KOPT-K1 (cell line): ENCODE results near the gene IFI27L1.

Experiments used
- H3K27ac ChIP-seq: fragments of 200-600 bp; sonication (generic); 2 replicates; pipeline ENCODE4 v1.5.1; 2016; ENCODE audit warnings: antibody characterized with exemption, mild to moderate bottlenecking, low read depth, low read length; ENCODE audit not compliant: poor library complexity, severe bottlenecking
- H3K36me3 ChIP-seq: fragments of 200-600 bp; sonication (generic); 2 replicates; pipeline ENCODE4 v1.5.1; 2017; ENCODE audit warnings: antibody characterized with exemption, mild to moderate bottlenecking, low read length, moderate library complexity; ENCODE audit not compliant: insufficient read depth
- H3K9me3 ChIP-seq: fragments of 200-600 bp; sonication (generic); 2 replicates; pipeline ENCODE4 v1.5.1; 2017; ENCODE audit warnings: antibody characterized with exemption, low read length, mild to moderate bottlenecking; ENCODE audit not compliant: insufficient read depth, poor library complexity, severe bottlenecking

Gene IFI27L1

DNA sequence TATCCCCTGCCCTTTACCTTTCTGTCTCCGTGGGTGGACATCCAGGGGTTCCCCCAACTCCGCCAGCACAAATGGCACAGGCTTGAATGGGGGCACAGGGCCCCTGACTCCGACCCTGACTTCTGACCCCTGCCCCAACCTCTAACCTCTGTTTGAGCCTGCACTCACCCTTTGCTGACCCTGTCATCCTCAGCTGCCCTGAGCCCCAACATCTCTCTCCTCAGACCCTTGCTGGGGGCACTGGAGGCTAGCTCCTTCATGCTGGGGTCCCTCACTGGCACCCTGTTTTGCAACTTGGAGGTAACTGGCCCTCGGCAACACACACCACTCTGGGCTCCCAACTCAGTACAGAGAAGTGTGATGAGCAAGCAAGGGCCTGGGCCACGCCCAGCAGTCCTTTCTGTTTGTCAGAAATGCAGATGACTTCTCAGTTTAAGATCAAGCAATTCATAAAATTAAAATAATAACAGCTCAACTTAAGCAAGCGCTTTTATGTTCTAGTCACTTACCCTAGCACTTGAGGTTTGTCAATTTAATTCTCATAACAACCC, 31.5 kb downstream of the IFI27L1 start:
- Histone ChIP-seq H3K27ac (no peak overlapping the region), H3K9me3 (no peaks in the 10 kb centered on the region), H3K36me3 (no peaks in the 10 kb centered on the region)

DNA sequence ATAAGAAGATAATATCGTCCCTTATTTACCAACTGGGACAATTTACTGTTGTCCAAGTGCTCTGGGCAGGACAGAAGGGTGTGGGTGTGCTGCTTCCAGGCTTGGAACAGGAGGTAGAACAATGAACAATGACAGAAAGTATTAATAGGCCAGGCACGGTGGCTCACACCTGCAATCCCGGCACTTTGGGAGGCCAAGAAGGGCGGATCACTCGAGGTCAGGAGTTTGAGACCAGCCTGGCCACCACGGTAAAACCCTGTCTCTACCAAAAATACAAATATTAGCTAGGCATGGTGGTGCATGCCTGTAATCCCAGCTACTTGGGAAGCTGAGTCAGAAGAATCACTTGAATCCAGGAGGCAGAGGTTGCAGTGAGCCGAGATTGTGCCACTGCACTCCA, 32.0 kb downstream of the IFI27L1 start:
- Histone ChIP-seq H3K9me3 (no peaks in the 10 kb centered on the region), H3K27ac (no peak overlapping the region), H3K36me3 (no peaks in the 10 kb centered on the region)

DNA sequence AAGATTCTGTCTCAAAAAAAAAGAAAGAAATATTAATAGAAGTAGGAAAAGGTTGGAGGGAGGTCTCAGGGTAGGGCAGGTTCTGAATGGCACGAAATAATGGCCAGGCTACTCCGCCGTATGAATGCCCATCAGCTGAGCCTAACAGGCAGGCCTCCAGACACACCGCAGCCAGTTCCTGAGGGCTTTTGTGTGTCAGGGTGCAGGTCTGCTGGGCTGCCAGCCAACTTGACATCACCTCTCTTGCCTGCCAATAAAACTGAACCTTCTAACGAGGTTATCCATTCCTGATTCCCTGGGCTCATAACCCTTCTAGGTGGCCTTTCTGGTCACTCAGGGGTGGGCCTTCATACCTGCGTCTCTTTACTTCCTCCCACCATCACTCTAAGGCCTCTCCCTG, 32.4 kb downstream of the IFI27L1 start:
- Histone ChIP-seq H3K36me3 (no peaks in the 10 kb centered on the region), H3K9me3 (no peaks in the 10 kb centered on the region), H3K27ac (no peak overlapping the region)

DNA sequence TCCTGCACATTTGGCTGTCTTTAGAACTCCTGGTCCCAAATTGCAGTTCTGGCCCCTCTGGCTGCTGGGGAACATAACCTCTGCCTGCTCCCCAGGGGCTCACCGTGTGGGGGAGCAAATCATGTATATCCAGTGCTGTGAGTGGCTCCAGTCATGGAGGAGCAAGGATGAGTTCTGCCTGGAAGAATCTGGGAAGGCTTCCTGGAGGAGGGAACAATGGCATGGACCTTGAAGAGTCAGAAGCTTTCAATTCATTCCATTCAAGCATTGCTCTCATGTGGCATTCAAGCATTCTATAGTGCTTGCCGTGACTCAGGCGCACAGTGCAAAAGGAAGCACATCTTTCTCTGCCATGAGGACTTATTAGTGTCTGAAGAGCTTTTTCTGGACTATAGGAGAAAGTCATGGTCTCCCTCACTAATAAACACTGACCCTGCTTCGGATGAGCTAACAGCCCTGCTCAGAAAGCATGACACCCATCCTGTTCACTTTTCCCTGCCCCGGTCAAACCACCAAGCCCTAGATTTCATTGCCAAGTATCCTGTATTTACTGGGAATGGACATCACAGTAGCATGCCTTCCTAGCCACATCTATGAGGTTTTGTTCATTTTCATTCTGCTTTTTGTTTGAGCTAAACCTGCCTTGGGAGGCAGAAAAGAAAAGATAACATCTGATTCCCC, 32.9 kb downstream of the IFI27L1 start:
- peaks cover 3% of the 10 kb centered on the region for H3K9me3 ChIP-seq
- no peak overlapping the region for H3K27ac ChIP-seq
- H3K36me3 ChIP-seq, result no peaks in the 10 kb centered on the region

DNA sequence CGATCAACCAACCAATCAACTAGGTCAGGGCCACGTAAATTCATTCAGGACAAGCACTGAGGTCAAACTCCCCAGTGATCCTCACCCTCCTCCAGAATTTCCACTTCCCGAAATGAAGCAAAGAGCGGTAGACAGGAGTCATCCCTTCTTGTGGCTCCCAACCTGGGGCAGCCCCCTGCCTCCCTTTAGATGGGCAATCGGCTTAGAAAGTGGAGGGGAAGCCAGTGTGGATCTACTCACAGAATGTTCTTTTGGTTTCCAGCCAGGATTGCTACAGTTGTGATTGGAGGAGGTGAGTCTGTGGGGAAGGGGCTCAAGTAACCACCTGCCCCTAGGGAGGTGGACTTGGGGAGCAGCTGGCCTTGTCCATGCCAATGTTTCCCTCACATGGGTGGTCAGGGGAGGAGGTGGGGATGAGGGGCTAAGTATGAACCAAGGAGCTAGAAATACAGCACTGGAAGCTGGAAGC, 33.5 kb downstream of the IFI27L1 start:
- no peaks in the 10 kb centered on the region for H3K36me3 ChIP-seq
- peaks cover 8% of the 10 kb centered on the region for H3K9me3 ChIP-seq
- no peak overlapping the region for H3K27ac ChIP-seq

DNA sequence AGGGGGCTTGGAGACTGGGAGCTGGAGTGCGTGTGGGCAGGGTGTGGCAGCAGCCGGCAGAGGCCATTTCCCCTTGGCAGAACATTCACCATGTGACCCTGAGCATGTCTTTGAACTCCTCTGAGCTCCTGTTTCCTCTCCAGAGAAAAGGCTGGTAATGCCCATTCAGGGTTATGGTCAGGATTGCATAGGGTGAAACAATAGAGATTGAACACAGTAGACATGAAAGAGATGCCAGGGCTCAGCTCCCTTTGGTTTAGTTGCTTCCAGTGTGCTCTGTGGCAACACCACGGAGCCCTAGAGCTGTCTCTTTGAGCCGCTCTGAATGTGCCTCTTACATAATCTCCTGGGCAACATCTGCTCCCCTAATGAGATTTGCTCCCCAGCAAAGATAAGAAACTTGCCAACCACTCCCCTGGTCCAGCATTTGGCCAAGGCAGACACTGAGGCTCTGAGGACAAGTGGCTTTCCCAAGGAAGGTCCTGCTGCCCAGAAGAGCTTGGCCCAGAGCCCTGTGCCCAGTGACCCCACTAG, 34.0 kb downstream of the IFI27L1 start:
- Histone ChIP-seq H3K27ac (no peak overlapping the region), H3K9me3 (peaks cover 13% of the 10 kb centered on the region), H3K36me3 (no peaks in the 10 kb centered on the region)

DNA sequence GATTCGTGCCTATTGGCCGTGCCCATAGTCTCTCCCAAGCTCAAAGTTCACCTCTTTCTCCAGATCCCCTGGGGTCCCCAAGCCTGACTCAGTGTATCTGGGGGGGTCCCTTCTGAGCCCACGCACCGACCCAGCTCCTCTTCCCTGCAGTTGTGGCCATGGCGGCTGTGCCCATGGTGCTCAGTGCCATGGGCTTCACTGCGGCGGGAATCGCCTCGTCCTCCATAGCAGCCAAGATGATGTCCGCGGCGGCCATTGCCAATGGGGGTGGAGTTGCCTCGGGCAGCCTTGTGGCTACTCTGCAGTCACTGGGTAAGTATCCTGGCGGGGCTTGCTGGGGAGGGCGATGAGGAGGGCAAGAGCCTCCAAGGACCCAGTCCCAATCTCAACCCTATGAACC, 34.5 kb downstream of the IFI27L1 start:
- H3K36me3 ChIP-seq, result no peaks in the 10 kb centered on the region
- peaks cover 18% of the 10 kb centered on the region for H3K9me3 ChIP-seq
- H3K27ac ChIP-seq, result no peak overlapping the region

DNA sequence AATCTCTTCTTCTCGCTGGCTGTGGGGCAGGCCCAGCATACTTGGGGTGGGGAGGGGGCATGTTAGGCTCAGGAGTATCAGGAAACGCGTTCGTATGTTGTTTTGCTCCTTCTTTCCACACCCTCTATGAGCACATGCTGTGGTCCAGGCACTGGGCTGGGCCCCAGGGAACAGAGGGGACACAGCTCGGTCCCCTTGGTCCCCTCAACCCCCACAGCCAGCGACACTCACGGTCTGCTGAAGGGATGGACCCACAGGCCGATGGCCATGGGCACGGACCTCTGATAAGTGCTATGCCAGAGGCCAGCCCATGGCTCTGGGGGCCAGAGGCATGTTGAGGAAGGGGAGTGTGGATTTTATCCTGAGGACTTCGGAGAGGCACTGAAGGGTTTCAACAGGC, 35.6 kb downstream of the IFI27L1 start:
- Histone ChIP-seq H3K27ac (no peak overlapping the region), H3K36me3 (no peaks in the 10 kb centered on the region), H3K9me3 (peaks cover 22% of the 10 kb centered on the region)

DNA sequence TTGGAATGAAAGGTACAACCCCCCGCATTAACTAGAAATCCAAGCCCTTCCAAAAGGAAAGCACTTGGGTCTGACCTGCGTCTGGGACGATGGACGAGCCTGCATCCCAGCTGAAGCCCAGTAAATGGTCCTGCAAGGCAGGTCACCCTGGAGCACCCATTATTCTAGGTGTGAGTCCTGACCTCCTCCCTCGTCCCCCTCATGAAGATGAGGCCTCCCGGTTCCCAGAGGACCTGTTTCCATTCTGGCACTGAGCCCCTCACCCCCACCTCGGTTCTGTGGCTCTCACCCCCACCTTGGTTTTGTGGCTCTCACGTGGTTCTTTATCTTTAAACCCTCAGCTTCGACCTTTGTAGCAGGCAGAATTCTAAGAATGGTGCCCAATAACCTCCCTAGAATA, 36.7 kb downstream of the IFI27L1 start:
- H3K36me3 ChIP-seq, result no peaks in the 10 kb centered on the region
- peaks cover 22% of the 10 kb centered on the region for H3K9me3 ChIP-seq
- no peak overlapping the region for H3K27ac ChIP-seq

DNA sequence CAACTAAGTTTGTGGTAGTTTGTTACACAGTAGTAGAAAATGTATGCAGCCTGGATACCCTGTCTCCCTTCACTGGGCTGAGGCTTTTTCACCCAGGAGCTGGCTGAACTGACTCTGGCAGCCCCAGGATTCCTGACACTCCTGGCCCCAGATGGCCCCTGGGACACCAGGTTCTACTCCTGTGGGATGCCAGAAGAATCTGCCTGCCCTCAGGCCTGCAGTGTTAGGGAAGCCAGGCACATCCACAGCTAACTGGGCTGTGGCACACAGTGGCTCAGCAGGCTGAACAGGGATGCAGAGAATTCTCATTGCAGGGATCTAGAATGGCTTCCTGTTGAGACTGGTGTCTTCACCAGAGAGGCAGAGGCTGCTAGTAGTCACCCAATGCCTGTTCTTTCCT, 38.0 kb downstream of the IFI27L1 start:
- Histone ChIP-seq H3K9me3 (peaks cover 22% of the 10 kb centered on the region), H3K36me3 (no peaks in the 10 kb centered on the region), H3K27ac (no peak overlapping the region)

DNA sequence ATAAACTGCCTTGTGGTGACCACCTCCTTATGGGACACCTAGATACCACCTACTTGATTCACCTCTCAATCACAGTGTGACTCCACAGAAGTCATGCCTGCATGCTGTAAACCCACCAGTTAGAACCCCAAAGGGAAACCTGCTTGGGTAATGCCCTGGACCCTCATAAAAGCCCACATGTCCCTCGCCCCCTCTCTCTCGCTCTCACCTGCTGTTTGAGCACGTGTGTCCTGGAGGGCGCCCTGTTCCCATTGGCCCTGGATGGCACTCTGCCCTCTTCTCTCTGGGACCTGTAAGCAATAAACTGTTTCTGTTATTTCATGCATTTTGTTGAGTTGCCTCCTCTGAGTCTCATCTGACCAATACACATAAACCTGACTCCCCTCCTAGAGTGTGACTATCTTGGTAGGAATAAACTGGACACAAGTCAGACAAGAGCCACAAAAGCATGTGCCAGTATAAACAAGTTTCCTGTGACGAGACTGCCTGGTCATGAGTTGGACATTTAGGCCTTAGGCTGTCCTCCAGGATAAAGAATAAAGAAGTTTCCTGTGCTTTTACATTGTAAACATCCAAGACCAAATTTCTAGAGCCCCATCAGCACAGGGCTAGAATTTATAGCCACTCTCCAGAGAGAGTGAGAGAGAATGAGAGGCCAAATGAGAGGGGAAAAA, 39.7 kb downstream of the IFI27L1 start:
- H3K9me3 ChIP-seq, result peaks cover 22% of the 10 kb centered on the region

DNA sequence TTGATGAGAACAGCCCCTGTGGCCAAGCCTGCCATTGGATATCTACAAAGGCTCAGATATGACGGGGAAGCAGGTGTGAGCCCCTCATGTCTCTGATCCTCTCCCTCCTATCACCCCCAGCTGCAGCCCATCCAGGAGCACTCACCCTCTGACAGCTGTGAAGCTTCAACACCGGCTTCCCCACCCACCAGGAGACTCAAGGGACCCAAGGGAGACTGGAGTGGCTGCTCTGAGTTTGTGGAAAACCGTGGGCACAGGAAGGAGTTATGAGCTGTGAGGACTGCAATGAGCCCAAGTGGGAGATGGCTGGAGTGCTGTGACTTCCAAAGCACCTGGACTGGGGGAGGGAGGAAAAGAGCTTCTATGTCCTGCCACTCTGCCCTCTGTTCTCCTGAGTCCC, 40.4 kb downstream of the IFI27L1 start:
- Histone ChIP-seq H3K9me3 (peaks cover 22% of the 10 kb centered on the region), H3K36me3 (no peaks in the 10 kb centered on the region), H3K27ac (no peak overlapping the region)

More for the DNA sequence above, 39.7 kb downstream of the IFI27L1 start:
- no peaks in the 10 kb centered on the region for H3K36me3 ChIP-seq
- no peak overlapping the region for H3K27ac ChIP-seq

DNA sequence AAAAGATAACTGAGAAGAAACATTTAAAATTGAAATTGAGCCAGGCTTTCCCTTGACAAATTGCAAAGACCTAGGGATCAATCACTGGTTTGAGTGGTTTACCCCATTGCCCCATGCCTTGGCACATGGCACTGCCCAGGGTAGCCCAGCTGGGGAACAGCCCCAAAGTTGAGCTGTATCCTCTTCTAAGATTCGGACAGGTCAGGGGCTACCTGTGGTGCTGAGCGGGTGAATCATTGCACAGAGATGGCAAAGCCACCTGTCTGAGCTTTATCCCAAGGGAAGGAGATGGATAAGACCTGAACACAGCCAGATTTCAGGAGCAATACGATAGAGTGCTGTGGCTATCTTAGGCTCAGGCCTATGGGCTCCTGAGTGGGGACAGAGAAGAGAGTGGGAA, 41.3 kb downstream of the IFI27L1 start:
- Histone ChIP-seq H3K27ac (no peak overlapping the region), H3K36me3 (no peaks in the 10 kb centered on the region), H3K9me3 (peaks cover 22% of the 10 kb centered on the region)

DNA sequence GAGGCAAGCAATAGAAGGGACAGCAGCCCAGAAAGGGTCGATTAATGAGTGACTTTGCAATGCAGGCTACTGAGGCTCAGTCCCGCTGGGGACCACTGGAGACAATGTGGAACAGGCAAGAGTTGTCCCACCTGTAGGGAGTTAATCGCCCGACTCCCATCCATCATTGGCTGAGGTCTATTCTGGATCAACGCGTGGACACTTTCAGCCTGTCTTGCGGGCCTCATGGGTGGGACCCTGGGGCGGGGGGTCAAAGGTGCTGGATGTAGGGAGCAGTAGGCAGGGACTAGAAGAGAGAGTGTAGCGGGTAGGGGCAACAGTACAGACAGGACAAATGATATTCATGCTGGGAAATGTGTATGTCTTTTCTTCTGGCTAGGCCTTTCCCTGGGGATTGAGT, 42.2 kb downstream of the IFI27L1 start:
- H3K36me3 ChIP-seq, result no peaks in the 10 kb centered on the region
- H3K27ac ChIP-seq, result no peak overlapping the region
- H3K9me3 ChIP-seq, result peaks cover 22% of the 10 kb centered on the region

DNA sequence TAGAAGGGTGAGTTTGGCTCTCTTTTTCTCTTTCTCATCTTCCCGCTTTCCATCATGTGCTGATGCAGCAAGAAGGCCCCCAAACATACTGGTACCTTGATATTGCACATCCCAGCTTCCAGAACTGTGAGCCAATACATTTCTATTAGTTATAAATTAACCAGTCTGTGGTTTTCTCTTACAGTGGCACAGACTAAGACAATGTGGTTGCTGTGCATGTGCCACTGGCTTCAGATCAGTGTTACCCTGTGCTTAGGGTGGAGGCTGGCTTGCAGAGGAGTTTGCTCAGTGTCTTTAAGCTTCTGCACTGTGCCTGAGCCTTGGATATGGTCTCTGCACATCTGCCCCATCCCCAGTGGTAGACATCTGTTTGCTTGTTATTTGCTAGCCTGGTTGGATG, 42.8 kb downstream of the IFI27L1 start:
- Histone ChIP-seq H3K9me3 (peaks cover 21% of the 10 kb centered on the region), H3K27ac (no peak overlapping the region), H3K36me3 (no peaks in the 10 kb centered on the region)
